ENCODE data around the gene TECTA.
"Not testable (repeated sequence)": the region's sequence is repeated elsewhere in the genome, so short reads cannot be mapped to it uniquely, and the experiment has no call there.

TECTA gene

GRCh38 chr11:121090145-121090721 lies 10.8 kb upstream of the TECTA start:
- DNase-seq, result no peak

GRCh38 chr11:121091492-121092152 lies 9.4 kb upstream of the TECTA start:
- no peak for DNase-seq

- no peak for DNase-seq
Measured at GRCh38 chr11:121095561-121095960, 5.5 kb upstream of the TECTA start.

- DNase-seq, result no peak
Measured at GRCh38 chr11:121099364-121099763, 1.7 kb upstream of the TECTA start.

GRCh38 chr11:121099885-121100284 lies 1.2 kb upstream of the TECTA start:
- DNase-seq, result no peak

GRCh38 chr11:121104312-121104762 lies 3.3 kb downstream of the TECTA start:
- no peak for DNase-seq

GRCh38 chr11:121105063-121105480 lies 4.0 kb downstream of the TECTA start:
- peak in 1 of 56 donors; percentile 7 for DNase-seq

GRCh38 chr11:121105481-121106195 lies 4.6 kb downstream of the TECTA start:
- no peak for DNase-seq

GRCh38 chr11:121106812-121107211 lies 5.8 kb downstream of the TECTA start:
- no peak for DNase-seq

- no peak for DNase-seq
Measured at GRCh38 chr11:121108413-121108812, 7.4 kb downstream of the TECTA start.

- DNase-seq, result no peak
Measured at GRCh38 chr11:121109471-121109870, 8.4 kb downstream of the TECTA start.

GRCh38 chr11:121109916-121110586 lies 9.0 kb downstream of the TECTA start:
- DNase-seq, result no peak

GRCh38 chr11:121110871-121111724 lies 10.1 kb downstream of the TECTA start:
- DNase-seq, result no peak

GRCh38 chr11:121112498-121113455 lies 11.7 kb downstream of the TECTA start:
- peak in 45 of 56 donors; percentile 4 to 82 (median 46) for DNase-seq

GRCh38 chr11:121113611-121114010 lies 12.6 kb downstream of the TECTA start:
- DNase-seq, result peak in 3 of 56 donors; percentile 11 to 37 (median 15)

GRCh38 chr11:121115024-121115423 lies 14.0 kb downstream of the TECTA start:
- not testable (repeated sequence) for DNase-seq

- no peak for DNase-seq
Measured at GRCh38 chr11:121117788-121118187, 16.7 kb downstream of the TECTA start.

- no peak for DNase-seq
Measured at GRCh38 chr11:121119440-121119839, 18.4 kb downstream of the TECTA start.

GRCh38 chr11:121122328-121122727 lies 21.3 kb downstream of the TECTA start:
- no peak for DNase-seq
